Mesothelial cell of epicardium (in vitro differentiated cells): ENCODE data around the gene SULT4A1. TPM values are rescaled to one million over a fixed set of nuclear protein-coding genes. Genes with fewer than 3 reads are reported as not detected.

Experiments used
- DNase-seq, 2 experiments: peaks; one replicate each; pipeline ENCODE4 v3.0.0; 2021; ENCODE audit warnings: low spot score in 2 of 2; ENCODE audit not compliant: unreplicated experiment in 2 of 2
- H3K27ac Mint-ChIP-seq: 2 replicates; pipeline ENCODE4 v1.8.0; 2021; ENCODE audit warnings: mixed read lengths
- H3K27me3 Mint-ChIP-seq: 2 replicates; pipeline ENCODE4 v1.8.0; 2021; ENCODE audit warnings: low read depth, mixed read lengths
- H3K36me3 Mint-ChIP-seq: 2 replicates; pipeline ENCODE4 v1.8.0; 2021; ENCODE audit warnings: mixed read lengths
- H3K4me1 Mint-ChIP-seq: 2 replicates; pipeline ENCODE4 v1.8.0; 2021; ENCODE audit warnings: mixed read lengths
- H3K4me3 Mint-ChIP-seq: 2 replicates; pipeline ENCODE4 v1.8.0; 2021; ENCODE audit warnings: mild to moderate bottlenecking, moderate library complexity, mixed read lengths
- H3K9me3 Mint-ChIP-seq: 2 replicates; pipeline ENCODE4 v1.8.0; 2021; ENCODE audit warnings: mixed read lengths
- total RNA-seq: library from RNA; stranded (reverse); gene quantifications from 3 replicates; pipeline ENCODE4 v1.2.1, GENCODE V29; 2021
- TF ChIP-seq, protein P1 (sequence below): fragments of 200-600 bp; sonication (generic); IDR thresholded peaks from one replicate; pipeline ENCODE4 v1.5.0; 2021; ENCODE audit warnings: antibody characterized with exemption; ENCODE audit not compliant: unreplicated experiment

Gene SULT4A1
- total RNA-seq, 1 donor from 2014 or later: 7.1 TPM

DNA sequence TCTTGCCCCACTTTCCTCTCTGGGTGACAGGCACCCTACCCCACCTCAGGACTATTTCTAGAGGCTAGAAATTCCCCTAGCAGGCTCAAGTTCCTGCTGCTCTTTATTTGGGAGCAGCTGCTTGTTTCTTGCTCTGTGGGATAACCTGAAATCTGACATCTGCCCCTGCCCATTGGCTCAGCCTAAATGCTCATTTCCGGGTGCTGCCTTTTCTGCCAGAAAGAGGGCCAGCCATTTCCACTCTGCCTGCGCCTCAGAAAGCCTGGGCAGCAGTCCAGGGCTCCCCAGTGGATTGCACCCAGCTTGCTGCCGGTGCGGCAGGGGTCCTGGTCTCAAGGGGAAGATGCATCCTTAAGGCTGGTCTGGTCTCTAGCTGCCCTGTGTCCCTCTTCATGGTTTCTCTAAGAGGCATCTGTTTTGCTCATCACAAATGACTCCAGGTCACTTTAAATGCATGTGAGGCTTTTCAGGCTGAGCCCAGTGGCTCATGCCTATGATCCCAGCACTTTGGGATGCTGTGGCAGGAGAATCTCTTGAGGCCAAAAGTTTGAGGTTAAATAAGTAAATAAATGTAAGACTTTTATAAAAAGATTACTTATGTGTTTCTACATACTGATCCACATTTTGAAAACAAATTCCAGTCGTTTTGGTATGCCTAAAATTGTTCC is 39.8 kb upstream of the SULT4A1 start:
- TF ChIP-seq, protein P1, sequence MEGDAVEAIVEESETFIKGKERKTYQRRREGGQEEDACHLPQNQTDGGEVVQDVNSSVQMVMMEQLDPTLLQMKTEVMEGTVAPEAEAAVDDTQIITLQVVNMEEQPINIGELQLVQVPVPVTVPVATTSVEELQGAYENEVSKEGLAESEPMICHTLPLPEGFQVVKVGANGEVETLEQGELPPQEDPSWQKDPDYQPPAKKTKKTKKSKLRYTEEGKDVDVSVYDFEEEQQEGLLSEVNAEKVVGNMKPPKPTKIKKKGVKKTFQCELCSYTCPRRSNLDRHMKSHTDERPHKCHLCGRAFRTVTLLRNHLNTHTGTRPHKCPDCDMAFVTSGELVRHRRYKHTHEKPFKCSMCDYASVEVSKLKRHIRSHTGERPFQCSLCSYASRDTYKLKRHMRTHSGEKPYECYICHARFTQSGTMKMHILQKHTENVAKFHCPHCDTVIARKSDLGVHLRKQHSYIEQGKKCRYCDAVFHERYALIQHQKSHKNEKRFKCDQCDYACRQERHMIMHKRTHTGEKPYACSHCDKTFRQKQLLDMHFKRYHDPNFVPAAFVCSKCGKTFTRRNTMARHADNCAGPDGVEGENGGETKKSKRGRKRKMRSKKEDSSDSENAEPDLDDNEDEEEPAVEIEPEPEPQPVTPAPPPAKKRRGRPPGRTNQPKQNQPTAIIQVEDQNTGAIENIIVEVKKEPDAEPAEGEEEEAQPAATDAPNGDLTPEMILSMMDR: no peak
- no peak for DNase-seq
- Mint-ChIP-seq H3K4me1 (no peaks in the 10 kb centered on the region), H3K9me3 (no peaks in the 10 kb centered on the region), H3K36me3 (no peaks in the 10 kb centered on the region), H3K4me3 (no peak overlapping the region), H3K27me3 (peaks cover 35% of the 10 kb centered on the region), H3K27ac (no peak overlapping the region)

DNA sequence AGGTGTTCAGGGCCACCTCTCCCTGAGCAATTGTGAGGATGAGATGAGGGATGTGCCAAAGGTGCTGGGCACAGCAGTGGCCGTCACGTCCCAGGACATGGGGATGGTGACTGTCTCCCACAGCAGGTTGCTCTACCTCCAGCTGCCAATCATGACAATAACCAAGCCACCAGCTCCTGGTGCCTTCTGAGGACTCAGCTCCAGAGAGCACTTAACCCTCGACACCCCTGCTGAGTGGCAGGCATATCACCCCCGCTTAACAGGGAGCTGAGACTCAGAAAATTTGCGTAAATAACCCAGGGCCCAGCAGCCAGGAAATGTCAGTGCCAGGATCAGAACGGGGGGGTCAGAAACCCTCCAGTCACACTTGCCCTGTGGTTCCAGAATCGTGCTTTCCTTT is 37.9 kb upstream of the SULT4A1 start:
- Mint-ChIP-seq H3K36me3 (no peaks in the 10 kb centered on the region), H3K27me3 (peaks cover 42% of the 10 kb centered on the region), H3K4me1 (no peaks in the 10 kb centered on the region), H3K9me3 (no peaks in the 10 kb centered on the region), H3K27ac (no peak overlapping the region), H3K4me3 (no peak overlapping the region)
- DNase-seq: no peak
- TF ChIP-seq, protein P1: no peak

DNA sequence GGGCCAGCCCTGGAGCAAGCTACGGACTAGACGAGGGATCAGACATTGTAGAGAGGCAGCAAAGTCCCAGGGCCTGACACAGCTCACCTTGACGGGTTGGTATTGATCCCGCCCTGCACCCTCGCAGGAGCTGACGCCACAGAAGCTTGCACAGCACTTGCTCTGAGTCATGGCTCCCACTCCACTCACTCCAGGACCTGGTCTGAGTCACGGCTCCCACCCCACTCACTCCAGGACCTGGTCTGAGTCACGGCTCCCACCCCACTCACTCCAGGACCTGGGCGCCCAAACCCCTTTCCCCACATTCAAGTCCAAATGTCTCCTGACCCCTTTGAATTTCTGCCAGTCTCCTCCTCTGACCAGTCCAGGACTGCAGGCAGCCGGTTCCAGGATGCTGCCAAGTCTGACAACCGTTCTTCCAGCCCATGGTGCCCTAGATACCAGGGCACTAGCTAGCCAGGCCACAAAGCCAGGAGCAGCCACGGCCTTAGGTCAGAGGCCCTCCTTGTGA is 35.5 kb upstream of the SULT4A1 start:
- H3K27ac Mint-ChIP-seq: no peak overlapping the region
- no peaks in the 10 kb centered on the region for H3K9me3 Mint-ChIP-seq
- no peak overlapping the region for H3K4me3 Mint-ChIP-seq
- H3K4me1 Mint-ChIP-seq: no peaks in the 10 kb centered on the region
- TF ChIP-seq, protein P1: no peak
- peaks cover 62% of the 10 kb centered on the region for H3K27me3 Mint-ChIP-seq
- DNase-seq: no peak
- no peaks in the 10 kb centered on the region for H3K36me3 Mint-ChIP-seq

DNA sequence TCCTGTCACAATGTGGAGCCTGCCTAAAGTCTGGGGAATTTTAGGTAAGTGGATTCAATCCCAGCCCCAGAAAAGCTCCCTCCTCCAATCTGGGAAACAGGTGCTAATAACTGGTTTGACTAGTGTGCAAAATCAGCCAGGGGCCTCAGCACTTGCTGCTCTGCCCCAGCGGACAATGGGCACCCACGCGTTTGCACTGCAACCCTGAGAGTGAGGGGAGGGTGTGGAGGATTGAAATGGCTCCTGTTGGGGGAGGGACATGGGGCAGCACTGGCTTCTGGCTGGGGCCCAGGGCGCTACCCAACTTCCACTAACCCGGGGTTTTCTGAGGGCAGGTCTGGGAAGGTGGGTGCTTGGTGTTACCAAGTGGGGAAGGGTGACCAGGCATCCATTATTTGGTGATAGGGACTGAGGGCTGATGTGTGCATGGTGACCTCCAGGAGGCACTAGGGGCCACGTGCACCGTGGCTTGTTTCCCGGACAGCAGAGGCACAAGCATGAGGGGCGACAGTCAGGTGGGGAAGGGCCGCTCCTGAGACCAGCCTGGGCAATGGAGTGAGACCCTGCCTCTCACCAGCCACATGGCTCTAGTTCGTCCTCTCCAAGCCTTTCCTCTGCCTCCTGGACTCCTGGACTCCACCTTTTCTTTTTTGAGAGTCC is 33.8 kb upstream of the SULT4A1 start:
- Mint-ChIP-seq H3K9me3 (no peaks in the 10 kb centered on the region), H3K36me3 (no peaks in the 10 kb centered on the region), H3K27ac (no peak overlapping the region), H3K4me3 (no peak overlapping the region), H3K4me1 (no peaks in the 10 kb centered on the region), H3K27me3 (peaks cover 69% of the 10 kb centered on the region)
- no peak for DNase-seq
- TF ChIP-seq, protein P1: no peak

DNA sequence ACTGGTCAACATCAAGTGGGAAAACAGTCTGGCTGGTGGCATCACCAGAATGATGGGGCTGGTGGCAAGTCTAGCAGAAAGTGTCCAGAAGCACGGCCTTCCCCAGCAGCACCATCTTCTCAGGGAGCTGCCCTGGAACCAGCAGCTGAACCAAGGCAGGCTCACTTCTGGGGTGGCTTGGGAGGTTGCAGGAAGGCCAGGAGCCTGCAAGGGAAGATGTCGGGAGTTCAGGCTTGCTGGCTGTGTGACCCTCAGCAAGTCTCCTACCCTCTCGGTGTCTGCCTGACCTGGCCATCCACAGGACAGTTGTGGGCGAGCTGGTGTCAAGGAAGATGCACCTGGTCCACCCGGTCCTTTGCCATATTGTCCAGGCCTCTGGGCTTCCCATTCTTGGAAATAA is 31.8 kb upstream of the SULT4A1 start:
- Mint-ChIP-seq H3K4me3 (no peak overlapping the region), H3K9me3 (no peaks in the 10 kb centered on the region), H3K4me1 (no peaks in the 10 kb centered on the region), H3K27me3 (peaks cover 78% of the 10 kb centered on the region), H3K36me3 (no peaks in the 10 kb centered on the region), H3K27ac (no peak overlapping the region)
- TF ChIP-seq, protein P1: no peak
- DNase-seq: no peak
